Measurements from ENCODE around the gene KCNJ2. TPM values are rescaled to one million over a fixed set of nuclear protein-coding genes. Genes with fewer than 3 reads are reported as not detected.

KCNJ2 gene
- total RNA-seq, 1 experiment from 2014 or later: 0.15 TPM

DNA sequence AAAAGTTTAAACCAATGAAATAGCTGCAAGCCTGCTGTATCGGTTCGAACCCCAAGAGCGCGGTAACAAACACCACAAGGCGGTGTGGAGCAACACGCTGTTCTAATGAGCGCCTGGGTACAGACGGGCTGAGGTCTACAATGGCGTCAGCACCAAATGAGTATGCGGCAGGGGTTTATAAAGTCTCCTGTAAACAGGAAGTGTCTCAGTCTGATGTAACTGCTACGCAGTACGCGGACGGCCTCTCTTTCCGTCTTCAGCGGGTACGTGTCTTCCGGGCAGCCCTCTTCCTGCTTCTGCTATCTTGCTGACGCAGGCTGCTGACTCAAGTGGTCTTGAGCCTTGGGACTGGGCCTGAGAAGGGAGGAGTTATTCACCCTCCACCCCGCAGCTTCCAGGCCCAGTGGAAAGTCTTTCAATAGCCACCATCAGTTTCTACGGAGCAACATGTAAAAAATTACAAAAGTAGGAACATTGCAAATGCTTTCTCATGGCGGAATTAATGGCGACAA lies 40.5 kb upstream of the KCNJ2 start:
- no peaks in the 10 kb centered on the region for H3K27me3 ChIP-seq (ENCODE audit: insufficient read depth, low read length)
- H2AFZ ChIP-seq (ENCODE audit: low read length): no peak overlapping the region
- Mint-ChIP-seq H3K9me3 (peaks cover 0 to 3% of the 10 kb centered on the region in 2 experiments; a peak in 1 of 5 replicates), H3K4me3 (no peak overlapping the region), H3K4me1 (peaks cover 3 to 8% of the 10 kb centered on the region in 2 experiments), H3K36me3 (ENCODE audit: insufficient read depth in 1 of 3, low read depth in 3 of 3) (no peaks in the 10 kb centered on the region; a peak in 1 of 7 replicates), H3K27me3 (ENCODE audit: low read depth) (no peaks in the 10 kb centered on the region), H3K27ac (peak overlapping the region in 2 of 3 experiments; percentile 23 to 89; a peak in 3 of 7 replicates)
- no peak overlapping the region for H3K18ac ChIP-seq (ENCODE audit: insufficient read length, low read depth, low read length)
- H3K4me1 ChIP-seq (ENCODE audit: insufficient read depth, low read length): no peaks in the 10 kb centered on the region
- H2BK12ac ChIP-seq (ENCODE audit: insufficient read length, low read depth, low read length): no peak overlapping the region
- no peaks in the 10 kb centered on the region for H3K79me1 ChIP-seq (ENCODE audit: insufficient read depth, low read depth, low read length, poor library complexity, severe bottlenecking)
- no peak overlapping the region for H3K23ac ChIP-seq (ENCODE audit: insufficient read length, low read depth, low read length)
- H3K14ac ChIP-seq (ENCODE audit: insufficient read depth, low read length): no peak overlapping the region; the same call in 1 of the 2 replicates
- H2AK5ac ChIP-seq (ENCODE audit: insufficient read length, low read length): no peak overlapping the region
- no peak overlapping the region for H3K27ac ChIP-seq (ENCODE audit: insufficient read length, low read depth, low read length)
- no peak overlapping the region for H3K4ac ChIP-seq (ENCODE audit: low read depth, low read length)
- H4K20me1 ChIP-seq (ENCODE audit: control insufficient read depth, insufficient read depth, insufficient read length): no peaks in the 10 kb centered on the region
- H3T11ph ChIP-seq (ENCODE audit: low read length): no peak overlapping the region
- H2BK15ac ChIP-seq (ENCODE audit: low read depth, low read length): no peak overlapping the region
- H3K56ac ChIP-seq (ENCODE audit: insufficient read length, low read depth, low read length): no peak overlapping the region
- H3K9me3 ChIP-seq (ENCODE audit: control insufficient read depth, low read depth, low read length): no peaks in the 10 kb centered on the region
- no peak overlapping the region for H2BK5ac ChIP-seq (ENCODE audit: insufficient read length, low read length)
- H2BK120ac ChIP-seq (ENCODE audit: low read depth, low read length, poor library complexity, severe bottlenecking): no peak overlapping the region
- no peak overlapping the region for H4K91ac ChIP-seq (ENCODE audit: insufficient read length, low read depth, low read length)
- H3K79me2 ChIP-seq (ENCODE audit: insufficient read depth, low read length): no peaks in the 10 kb centered on the region
- H2BK20ac ChIP-seq (ENCODE audit: low read depth, low read length, poor library complexity, severe bottlenecking): no peak overlapping the region
- H3K9ac ChIP-seq (ENCODE audit: extremely low read depth, insufficient read length, low read length): no peak overlapping the region
- WGBS (ENCODE audit: extremely low coverage, insufficient read length, low lambda C conversion rate): no CpG with 5 or more reads among the region's 23 CpGs
- TF ChIP-seq, protein P1, sequence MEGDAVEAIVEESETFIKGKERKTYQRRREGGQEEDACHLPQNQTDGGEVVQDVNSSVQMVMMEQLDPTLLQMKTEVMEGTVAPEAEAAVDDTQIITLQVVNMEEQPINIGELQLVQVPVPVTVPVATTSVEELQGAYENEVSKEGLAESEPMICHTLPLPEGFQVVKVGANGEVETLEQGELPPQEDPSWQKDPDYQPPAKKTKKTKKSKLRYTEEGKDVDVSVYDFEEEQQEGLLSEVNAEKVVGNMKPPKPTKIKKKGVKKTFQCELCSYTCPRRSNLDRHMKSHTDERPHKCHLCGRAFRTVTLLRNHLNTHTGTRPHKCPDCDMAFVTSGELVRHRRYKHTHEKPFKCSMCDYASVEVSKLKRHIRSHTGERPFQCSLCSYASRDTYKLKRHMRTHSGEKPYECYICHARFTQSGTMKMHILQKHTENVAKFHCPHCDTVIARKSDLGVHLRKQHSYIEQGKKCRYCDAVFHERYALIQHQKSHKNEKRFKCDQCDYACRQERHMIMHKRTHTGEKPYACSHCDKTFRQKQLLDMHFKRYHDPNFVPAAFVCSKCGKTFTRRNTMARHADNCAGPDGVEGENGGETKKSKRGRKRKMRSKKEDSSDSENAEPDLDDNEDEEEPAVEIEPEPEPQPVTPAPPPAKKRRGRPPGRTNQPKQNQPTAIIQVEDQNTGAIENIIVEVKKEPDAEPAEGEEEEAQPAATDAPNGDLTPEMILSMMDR (conservative IDR thresholded peaks at IDR 0.05): no peak
- H3K4me2 ChIP-seq (ENCODE audit: insufficient read depth, insufficient read length, low read length): no peak overlapping the region
- no peak overlapping the region for H4K5ac ChIP-seq (ENCODE audit: insufficient read length, low read depth, low read length)
- DNase-seq: no peak
- no peak overlapping the region for H4K8ac ChIP-seq (replicated peaks; ENCODE audit: insufficient read length, low read depth, low read length)
- no peaks in the 10 kb centered on the region for H3K23me2 ChIP-seq (ENCODE audit: insufficient read length, low read depth, low read length, poor library complexity, severe bottlenecking)

Measured in H9 (cell line).